DOHH2 (cell line): ENCODE data around the gene DNMBP.

Experiments used
- H3F3A ChIP-seq: fragments of 200-600 bp; sonication (generic), shearing (Covaris generic); 2 replicates; pipeline ENCODE4 v1.6.0; 2016; ENCODE audit warnings: antibody characterized with exemption, mild to moderate bottlenecking; ENCODE audit not compliant: control insufficient read depth, insufficient read depth
- H3K27ac ChIP-seq: fragments of 200-600 bp; sonication (generic); 2 replicates; pipeline ENCODE4 v1.5.1; 2014; ENCODE audit warnings: low read depth, mild to moderate bottlenecking, low read length, moderate library complexity
- H3K27me3 ChIP-seq: fragments of 200-600 bp; sonication (generic); 2 replicates; pipeline ENCODE4 v1.6.1; 2014; ENCODE audit warnings: mild to moderate bottlenecking, low read length, mixed read lengths; ENCODE audit not compliant: control insufficient read depth
- H3K36me3 ChIP-seq: fragments of 200-600 bp; sonication (generic); 2 replicates; pipeline ENCODE4 v1.6.1; 2014; ENCODE audit warnings: mild to moderate bottlenecking, low read length, moderate library complexity, mixed read lengths; ENCODE audit not compliant: control insufficient read depth
- H3K4me1 ChIP-seq: fragments of 200-600 bp; sonication (generic); 2 replicates; pipeline ENCODE4 v1.6.1; 2014; ENCODE audit warnings: mild to moderate bottlenecking, low read length, mixed read lengths; ENCODE audit not compliant: control insufficient read depth
- H3K4me2 ChIP-seq: fragments of 200-600 bp; sonication (generic); 2 replicates; pipeline ENCODE4 v1.6.0; 2014; ENCODE audit warnings: mild to moderate bottlenecking, low read length, moderate library complexity
- H3K4me3 ChIP-seq: fragments of 200-600 bp; sonication (generic); 2 replicates; pipeline ENCODE4 v1.5.1; 2014; ENCODE audit warnings: mild to moderate bottlenecking, low read length, mixed read lengths
- H3K79me2 ChIP-seq: fragments of 200-600 bp; sonication (generic); 2 replicates; pipeline ENCODE4 v1.6.1; 2014; ENCODE audit warnings: mild to moderate bottlenecking, low read length, mixed read lengths; ENCODE audit not compliant: control insufficient read depth
- H3K9me2 ChIP-seq: fragments of 200-600 bp; sonication (generic); replicated peaks from 2 replicates; pipeline ENCODE4 v1.6.1; 2014; ENCODE audit warnings: mild to moderate bottlenecking, low read length, mixed read lengths; ENCODE audit not compliant: control insufficient read depth
- H3K9me3 ChIP-seq: fragments of 200-600 bp; sonication (generic); 2 replicates; pipeline ENCODE4 v1.6.1; 2014; ENCODE audit warnings: antibody characterized with exemption, low read length, mixed read lengths; ENCODE audit not compliant: control insufficient read depth, insufficient read depth
- H4K20me1 ChIP-seq: fragments of 200-600 bp; sonication (generic); 2 replicates; pipeline ENCODE4 v1.6.0; 2014; ENCODE audit warnings: low read depth, mild to moderate bottlenecking, antibody characterized with exemption, low read length, moderate library complexity; ENCODE audit not compliant: control insufficient read depth, insufficient read depth
- CTCF ChIP-seq: fragments of 200-600 bp; sonication (generic); IDR thresholded peaks from one replicate; pipeline ENCODE4 v1.5.1; 2014; ENCODE audit warnings: antibody characterized with exemption, mild to moderate bottlenecking, low read depth, low read length; ENCODE audit not compliant: poor library complexity, severe bottlenecking
- EZH2phosphoT487 ChIP-seq: fragments of 200-600 bp; sonication (generic); IDR thresholded peaks from 2 replicates; pipeline ENCODE4 v1.6.1; 2017; ENCODE audit warnings: borderline replicate concordance, mild to moderate bottlenecking, antibody characterized with exemption, low read length, moderate library complexity, mixed read lengths

The DNMBP gene

GRCh38 chr10:100024748-100025147 lies 15.0 kb upstream of the DNMBP start:
- TF ChIP-seq CTCF (no peak), EZH2phosphoT487 (no peak)
- peak overlapping the region; percentile 35 for H3K4me3 ChIP-seq

GRCh38 chr10:100022403-100022802 lies 12.7 kb upstream of the DNMBP start:
- H3K9me3 ChIP-seq: no peaks in the 10 kb centered on the region

More at GRCh38 chr10:100024748-100025147, 15.0 kb upstream of the DNMBP start:
- Histone ChIP-seq H3K79me2 (no peaks in the 10 kb centered on the region), H3K9me3 (peaks cover 12% of the 10 kb centered on the region), H3K36me3 (peaks cover 6% of the 10 kb centered on the region; the same call in 1 of the 2 replicates), H3K4me2 (peak overlapping the region; percentile 61), H3K27me3 (no peaks in the 10 kb centered on the region), H3K27ac (peak overlapping the region; percentile 82), H3F3A (peaks cover 23% of the 10 kb centered on the region), H3K9me2 (no peaks in the 10 kb centered on the region), H3K4me1 (peaks cover 70% of the 10 kb centered on the region), H4K20me1 (no peaks in the 10 kb centered on the region)

GRCh38 chr10:100021322-100021721 lies 11.6 kb upstream of the DNMBP start:
- peak overlapping the region; percentile 73 for H3K4me2 ChIP-seq

More at GRCh38 chr10:100022403-100022802, 12.7 kb upstream of the DNMBP start:
- no peaks in the 10 kb centered on the region for H3K79me2 ChIP-seq
- TF ChIP-seq CTCF (no peak), EZH2phosphoT487 (no peak)
- H3K27me3 ChIP-seq: no peaks in the 10 kb centered on the region
- no peaks in the 10 kb centered on the region for H3K9me2 ChIP-seq
- H4K20me1 ChIP-seq: no peaks in the 10 kb centered on the region
- peaks cover 92% of the 10 kb centered on the region for H3K4me1 ChIP-seq
- H3K36me3 ChIP-seq: no peaks in the 10 kb centered on the region
- peaks cover 29% of the 10 kb centered on the region for H3F3A ChIP-seq
- H3K4me3 ChIP-seq: peak overlapping the region; percentile 36
- peak overlapping the region; percentile 38 for H3K4me2 ChIP-seq
- H3K27ac ChIP-seq: peak overlapping the region; percentile 98

More at GRCh38 chr10:100021322-100021721, 11.6 kb upstream of the DNMBP start:
- TF ChIP-seq CTCF (no peak), EZH2phosphoT487 (no peak)
- peaks cover 29% of the 10 kb centered on the region for H3F3A ChIP-seq
- H3K4me1 ChIP-seq: peaks cover 92% of the 10 kb centered on the region
- H3K27me3 ChIP-seq: no peaks in the 10 kb centered on the region
- no peaks in the 10 kb centered on the region for H3K36me3 ChIP-seq
- peak overlapping the region; percentile 98 for H3K27ac ChIP-seq
- H3K4me3 ChIP-seq: peak overlapping the region; percentile 67
- H3K79me2 ChIP-seq: no peaks in the 10 kb centered on the region
- H3K9me2 ChIP-seq: no peaks in the 10 kb centered on the region
- no peaks in the 10 kb centered on the region for H4K20me1 ChIP-seq
- H3K9me3 ChIP-seq: no peaks in the 10 kb centered on the region
